Parathyroid adenoma (tissue), 2 donors: ENCODE measurements around the gene MIA3.

Experiments
- H2AFZ ChIP-seq: fragments of 300-600 bp; sonication (generic); one replicate; pipeline ENCODE4 v1.7.0; 2017; ENCODE audit warnings: antibody characterized with exemption, mild to moderate bottlenecking
- H3K27ac ChIP-seq: fragments of 300-600 bp; sonication (generic); one replicate; pipeline ENCODE4 v1.7.0; 2017
- H3K27me3 ChIP-seq: fragments of 300-600 bp; sonication (generic); one replicate; pipeline ENCODE4 v1.7.0; 2017; ENCODE audit warnings: low read length; ENCODE audit not compliant: control insufficient read depth, insufficient read depth
- H3K36me3 ChIP-seq: fragments of 300-600 bp; sonication (generic); one replicate; pipeline ENCODE4 v1.7.0; 2017; ENCODE audit warnings: low read length; ENCODE audit not compliant: control insufficient read depth, insufficient read depth
- H3K4me1 ChIP-seq: fragments of 300-600 bp; sonication (generic); one replicate; pipeline ENCODE4 v1.7.0; 2017; ENCODE audit warnings: control low read depth
- H3K4me2 ChIP-seq: fragments of 300-600 bp; sonication (generic); one replicate; pipeline ENCODE4 v1.7.0; 2017; ENCODE audit warnings: low read length
- H3K4me3 ChIP-seq: fragments of 300-600 bp; sonication (generic); one replicate; pipeline ENCODE4 v1.7.0; 2017; ENCODE audit warnings: low read depth, low read length
- H3K79me2 ChIP-seq: fragments of 300-600 bp; sonication (generic); one replicate; pipeline ENCODE4 v1.7.0; 2017; ENCODE audit warnings: control low read depth
- H3K9ac ChIP-seq: fragments of 300-600 bp; sonication (generic); one replicate; pipeline ENCODE4 v1.7.0; 2017; ENCODE audit warnings: mild to moderate bottlenecking
- H3K9me3 ChIP-seq: fragments of 300-600 bp; sonication (generic); one replicate; pipeline ENCODE4 v1.7.0; 2017; ENCODE audit warnings: low read length; ENCODE audit not compliant: control insufficient read depth
- CTCF ChIP-seq: fragments of 300-600 bp; sonication (generic); IDR thresholded peaks from one replicate; pipeline ENCODE4 v1.7.0; 2017; ENCODE audit warnings: antibody characterized with exemption, mild to moderate bottlenecking
- donor health status: primary hyperparathyroidism.

Gene MIA3

GRCh38 chr1:222670110-222670509, 52.2 kb downstream of the MIA3 start:
- Histone ChIP-seq H3K4me1 (no peaks in the 10 kb centered on the region), H3K9ac (no peak overlapping the region), H3K9me3 (no peaks in the 10 kb centered on the region), H3K4me3 (no peak overlapping the region), H3K36me3 (no peaks in the 10 kb centered on the region), H3K4me2 (no peak overlapping the region), H3K79me2 (no peaks in the 10 kb centered on the region), H2AFZ (no peak overlapping the region), H3K27me3 (no peaks in the 10 kb centered on the region), H3K27ac (no peak overlapping the region)
- no peak for TF ChIP-seq CTCF

- H3K4me3 ChIP-seq, result no peak overlapping the region
- no peaks in the 10 kb centered on the region for H3K4me1 ChIP-seq
- H3K9ac ChIP-seq, result no peak overlapping the region
- H3K4me2 ChIP-seq, result no peak overlapping the region
- TF ChIP-seq CTCF, result no peak
- no peaks in the 10 kb centered on the region for H3K27me3 ChIP-seq
- no peaks in the 10 kb centered on the region for H3K9me3 ChIP-seq
- no peaks in the 10 kb centered on the region for H3K79me2 ChIP-seq
- no peak overlapping the region for H3K27ac ChIP-seq
- H3K36me3 ChIP-seq, result no peaks in the 10 kb centered on the region
- no peak overlapping the region for H2AFZ ChIP-seq
These were observed 62.2 kb downstream of the MIA3 start for GRCh38 chr1:222680080-222680479.

- Histone ChIP-seq H3K4me1 (no peaks in the 10 kb centered on the region), H3K4me2 (no peak overlapping the region), H3K27ac (no peak overlapping the region), H3K9me3 (no peaks in the 10 kb centered on the region), H3K79me2 (no peaks in the 10 kb centered on the region), H2AFZ (no peak overlapping the region), H3K36me3 (no peaks in the 10 kb centered on the region), H3K9ac (no peak overlapping the region), H3K27me3 (no peaks in the 10 kb centered on the region), H3K4me3 (no peak overlapping the region)
- no peak for TF ChIP-seq CTCF
These were observed 73.1 kb downstream of the MIA3 start for GRCh38 chr1:222691016-222691415.

- Histone ChIP-seq H3K27ac (no peak overlapping the region), H2AFZ (no peak overlapping the region), H3K27me3 (no peaks in the 10 kb centered on the region), H3K4me3 (no peak overlapping the region), H3K9me3 (no peaks in the 10 kb centered on the region), H3K79me2 (no peaks in the 10 kb centered on the region), H3K36me3 (no peaks in the 10 kb centered on the region), H3K4me2 (no peak overlapping the region), H3K9ac (no peak overlapping the region), H3K4me1 (no peaks in the 10 kb centered on the region)
- no peak for TF ChIP-seq CTCF
These were observed 77.0 kb downstream of the MIA3 start for GRCh38 chr1:222694927-222695326.

- no peak overlapping the region for H3K9ac ChIP-seq
- H3K27me3 ChIP-seq, result no peaks in the 10 kb centered on the region
- H3K27ac ChIP-seq, result no peak overlapping the region
- H2AFZ ChIP-seq, result no peak overlapping the region
- no peak for TF ChIP-seq CTCF
- H3K4me1 ChIP-seq, result no peaks in the 10 kb centered on the region
- no peaks in the 10 kb centered on the region for H3K79me2 ChIP-seq
- no peaks in the 10 kb centered on the region for H3K36me3 ChIP-seq
- H3K4me2 ChIP-seq, result no peak overlapping the region
- no peaks in the 10 kb centered on the region for H3K9me3 ChIP-seq
- H3K4me3 ChIP-seq, result no peak overlapping the region
These were observed 78.8 kb downstream of the MIA3 start for GRCh38 chr1:222696741-222697140.
